Stomach (tissue), 9 donors: ENCODE data around the gene CRADD. TPM values are rescaled to one million over a fixed set of nuclear protein-coding genes. Genes with fewer than 3 reads are reported as not detected.

Source experiments
- DNase-seq, 2 donors: peaks; one replicate each; pipeline versions ENCODE4 v3.0.0 to v3.0.0-alpha.2; 2013 to 2019
- H3K27ac ChIP-seq, 5 donors: fragments of 200-600 bp in 4 of 5; sonication (generic) in 4 of 5; one replicate each; pipeline ENCODE4 v1.5.1; 2013 to 2019; ENCODE audit warnings: mild to moderate bottlenecking in 1 of 5, moderate library complexity in 1 of 5
- H3K27me3 ChIP-seq, 3 donors: fragments of 200-600 bp; sonication (generic); one replicate each; pipeline ENCODE4 v1.5.1; 2017 to 2019; ENCODE audit warnings: mixed run types in 1 of 3
- H3K36me3 ChIP-seq, 4 donors: fragments of 200-600 bp; sonication (generic); 1 replicate in 3 of 4; 2 replicates in 1 of 4; pipeline ENCODE4 v1.5.1; 2016 to 2019
- H3K4me1 ChIP-seq, 4 donors: fragments of 200-600 bp; sonication (generic); one replicate each; pipeline ENCODE4 v1.5.1; 2016 to 2019
- H3K4me3 ChIP-seq, 4 donors: fragments of 200-600 bp; sonication (generic) in 3 of 4; one replicate each; pipeline ENCODE4 v1.5.1; 2016 to 2019; ENCODE audit warnings: mild to moderate bottlenecking in 1 of 4
- H3K9me3 ChIP-seq, 4 donors: fragments of 200-600 bp; sonication (generic); one replicate each; pipeline ENCODE4 v1.5.1; 2016 to 2019
- CTCF ChIP-seq, 7 experiments: fragments of 450-650 bp in 4 of 7; fragments of 200-600 bp in 3 of 7; sonication (generic) in 3 of 7; IDR thresholded peaks; one replicate each; pipeline ENCODE4 v1.5.1; 2016 to 2019; ENCODE audit warnings: antibody characterized with exemption in 7 of 7, control low read depth in 2 of 7, mild to moderate bottlenecking in 1 of 7
- EP300 ChIP-seq: sonication (generic); formaldehyde crosslinking; IDR thresholded peaks from one replicate; pipeline ENCODE4 v1.6.1; 2017; ENCODE audit warnings: antibody characterized with exemption
- POLR2A ChIP-seq, 4 donors: fragments of 450-650 bp; IDR thresholded peaks; one replicate each; pipeline ENCODE4 v1.6.1; 2016; ENCODE audit warnings: antibody characterized with exemption in 4 of 4, control low read depth in 2 of 4, mild to moderate bottlenecking in 1 of 4, moderate library complexity in 1 of 4
- POLR2AphosphoS5 ChIP-seq, 3 donors: sonication (generic); formaldehyde crosslinking; IDR thresholded peaks; one replicate each; pipeline ENCODE4 v1.6.1; 2016; ENCODE audit warnings: antibody characterized with exemption in 3 of 3
- WGBS, 5 donors: extraction: QIAGEN DNeasy Blood & Tissue Kit in 3 of 5; methylation state at CpG; one replicate each; pipeline versions ENCODE4 v1.1.5 to v1.1.7; 2013 to 2018; 5-methylcytosine and 5-hydroxymethylcytosine counted together
- intact Hi-C: fragments of 100-400 bp; cut with DNase I; formaldehyde crosslinking; loops from one replicate; pipeline ENCODE4 v1.15.1; 2023; ENCODE audit warnings: low total_unique reads
- polyA plus RNA-seq, 3 donors: library from polyadenylated mRNA; stranded (reverse); fragments of 200-250 nt; gene quantifications; one replicate each; pipeline ENCODE4 v1.2.3, GENCODE V29; 2013
- total RNA-seq, 5 donors: library from RNA; depleted of rRNA; stranded (reverse); fragments of >200 nt; gene quantifications; one replicate each; pipeline versions ENCODE4 v1.1.0 to v1.2.3, GENCODE V29; 2014 to 2016
- donor health status: healthy with polysubstance abuse.
- donor health status: Bipolar disorder and iron deficiency.
- donor health status: healthy.

CRADD gene
- total and polyA plus RNA-seq, 8 donors, result 2.3 to 30.9 (median 17.1) TPM

- intact Hi-C loops, result no loop called here
- Histone ChIP-seq H3K27ac (no peak overlapping the region), H3K4me3 (no peak overlapping the region), H3K36me3 (no peaks in the 10 kb centered on the region), H3K9me3 (no peaks in the 10 kb centered on the region), H3K4me1 (no peaks in the 10 kb centered on the region), H3K27me3 (no peaks in the 10 kb centered on the region)
- 85 to 95% (median 94%) methylated on average over 3 of the region's 3 CpGs for WGBS, 5 donors
- TF ChIP-seq CTCF (IDR thresholded peaks at IDR 0.05), result no peak
- TF ChIP-seq POLR2AphosphoS5 (IDR thresholded peaks at IDR 0.05), result no peak
- TF ChIP-seq EP300, result no peak
- no peak for TF ChIP-seq POLR2A (IDR thresholded peaks at IDR 0.05)
- DNase-seq, result no peak
Measured at GRCh38 chr12:93793007-93793406, 115.8 kb downstream of the CRADD start.

- peaks cover 0 to 3% (median 0%) of the 10 kb centered on the region in 4 donors for H3K4me1 ChIP-seq
- H3K27me3 ChIP-seq, result no peaks in the 10 kb centered on the region
- no peaks in the 10 kb centered on the region for H3K36me3 ChIP-seq
- H3K9me3 ChIP-seq, result no peaks in the 10 kb centered on the region
- no peak for DNase-seq
- H3K27ac ChIP-seq, result no peak overlapping the region
- no peak for TF ChIP-seq EP300
- no peak for TF ChIP-seq POLR2A (IDR thresholded peaks at IDR 0.05)
- no peak for TF ChIP-seq POLR2AphosphoS5 (IDR thresholded peaks at IDR 0.05)
- no peak for TF ChIP-seq CTCF (IDR thresholded peaks at IDR 0.05)
- no peak overlapping the region for H3K4me3 ChIP-seq
- intact Hi-C loops, result no loop called here
Measured at GRCh38 chr12:93793983-93794382, 116.8 kb downstream of the CRADD start.

- intact Hi-C loops, result no loop called here
- Histone ChIP-seq H3K4me1 (peaks cover 0 to 3% (median 0%) of the 10 kb centered on the region in 4 donors), H3K9me3 (no peaks in the 10 kb centered on the region), H3K4me3 (no peak overlapping the region), H3K27ac (no peak overlapping the region), H3K27me3 (no peaks in the 10 kb centered on the region), H3K36me3 (no peaks in the 10 kb centered on the region)
- WGBS, 5 donors, result 91 to 99% (median 96%) methylated on average over 2 of the region's 2 CpGs
- TF ChIP-seq POLR2A (IDR thresholded peaks at IDR 0.05) (no peak), CTCF (IDR thresholded peaks at IDR 0.05) (no peak), POLR2AphosphoS5 (IDR thresholded peaks at IDR 0.05) (no peak), EP300 (no peak)
- DNase-seq, result no peak
Measured at GRCh38 chr12:93794738-93795137, 117.6 kb downstream of the CRADD start.

- Histone ChIP-seq H3K27ac (no peak overlapping the region), H3K9me3 (no peaks in the 10 kb centered on the region), H3K4me3 (no peak overlapping the region), H3K36me3 (no peaks in the 10 kb centered on the region), H3K27me3 (no peaks in the 10 kb centered on the region), H3K4me1 (peaks cover 0 to 3% (median 0%) of the 10 kb centered on the region in 4 donors)
- TF ChIP-seq POLR2AphosphoS5 (IDR thresholded peaks at IDR 0.05) (no peak), POLR2A (IDR thresholded peaks at IDR 0.05) (no peak), EP300 (no peak), CTCF (IDR thresholded peaks at IDR 0.05) (no peak)
- WGBS, 5 donors, result 87 to 98% (median 95%) methylated on average over 3 of the region's 3 CpGs
- intact Hi-C loops, result no loop called here
- DNase-seq, result no peak
Measured at GRCh38 chr12:93795352-93795751, 118.2 kb downstream of the CRADD start.
